K562 (cell line): Measurements from ENCODE around the gene MRPL33.

Experiments used
- ATF1 ChIP-seq, 2 experiments: fragments of 450-650 bp in 1 of 2; IDR thresholded peaks; 2 replicates each; pipeline ENCODE4 v1.6.1; 2016; ENCODE audit warnings: missing compliant biosample characterization in 1 of 2, missing genetic modification characterization in 1 of 2
- CAMTA2 ChIP-seq: fragments of 250-450 bp; sonication (Bioruptor Pico); conservative IDR thresholded peaks from 2 replicates; pipeline ENCODE4 v1.5.1; 2022
- JUNB ChIP-seq: fragments of 450-650 bp; formaldehyde crosslinking; conservative IDR thresholded peaks from 2 replicates; pipeline ENCODE4 v1.4.0; 2020; ENCODE audit warnings: mild to moderate bottlenecking
- PHB2 ChIP-seq: fragments of 450-650 bp; IDR thresholded peaks from 2 replicates; pipeline ENCODE4 v1.6.1; 2017; ENCODE audit warnings: low read depth
- POU5F1 ChIP-seq: fragments of 150-350 bp; IDR thresholded peaks from 2 replicates; pipeline ENCODE4 v1.6.1; 2014; ENCODE audit warnings: borderline replicate concordance, low read length, low read depth, mild to moderate bottlenecking; ENCODE audit not compliant: partially characterized antibody
- RFX5 ChIP-seq: IDR thresholded peaks from 2 replicates; pipeline ENCODE4 v1.6.1; 2011; ENCODE audit warnings: low read depth, mild to moderate bottlenecking, improper control_type of control experiment, low read length
- SMAD1 ChIP-seq: fragments of 150-350 bp; IDR thresholded peaks from 2 replicates; pipeline ENCODE4 v1.6.1; 2014; ENCODE audit warnings: low read length, low read depth; ENCODE audit not compliant: partially characterized antibody
- SMAD2 ChIP-seq: fragments of 150-350 bp; IDR thresholded peaks from 2 replicates; pipeline ENCODE4 v1.6.1; 2014; ENCODE audit warnings: low read depth, mild to moderate bottlenecking, low read length
- TAL1 ChIP-seq: fragments of 450-650 bp; IDR thresholded peaks from 2 replicates; pipeline ENCODE4 v1.6.1; 2016; ENCODE audit warnings: mild to moderate bottlenecking

DNA sequence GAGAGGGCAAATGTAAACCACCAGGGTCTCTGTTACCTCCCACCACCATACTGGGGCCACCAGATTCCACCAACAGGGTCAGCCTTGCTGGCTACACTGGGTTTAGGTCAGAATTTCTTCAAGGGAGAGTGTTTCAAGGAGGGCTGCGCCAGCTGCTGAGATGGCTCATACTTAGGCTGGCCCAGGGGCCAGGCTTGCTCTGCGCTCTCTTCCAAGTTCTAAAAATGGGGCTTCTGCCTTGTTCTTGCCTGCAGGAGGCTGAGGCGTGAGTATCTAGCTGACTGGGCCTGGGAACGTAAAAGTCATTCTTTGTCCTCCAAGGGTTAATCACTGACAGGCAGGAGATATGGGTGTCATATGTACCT is 28.1 kb downstream of the MRPL33 start:
- TF ChIP-seq RFX5 (no peak), SMAD2 (no peak), POU5F1 (no peak), CAMTA2 (CRISPR knock-in tag) (no peak), SMAD1 (no peak), TAL1 (no peak), JUNB (CRISPR knock-in tag) (no peak), PHB2 (no peak), ATF1 (CRISPR knock-in tag; IDR thresholded peaks at IDR 0.05) (no peak), ATF1 (tag; IDR thresholded peaks at IDR 0.05) (no peak)
